HPDE6-E6E7 (cell line): ENCODE measurements around the gene ABAT.

Experiments
- DNase-seq: peaks from one replicate; pipeline ENCODE4 v3.0.0; 2011; ENCODE audit warnings: missing footprints; ENCODE audit errors: extremely low spot score

ABAT gene

DNA sequence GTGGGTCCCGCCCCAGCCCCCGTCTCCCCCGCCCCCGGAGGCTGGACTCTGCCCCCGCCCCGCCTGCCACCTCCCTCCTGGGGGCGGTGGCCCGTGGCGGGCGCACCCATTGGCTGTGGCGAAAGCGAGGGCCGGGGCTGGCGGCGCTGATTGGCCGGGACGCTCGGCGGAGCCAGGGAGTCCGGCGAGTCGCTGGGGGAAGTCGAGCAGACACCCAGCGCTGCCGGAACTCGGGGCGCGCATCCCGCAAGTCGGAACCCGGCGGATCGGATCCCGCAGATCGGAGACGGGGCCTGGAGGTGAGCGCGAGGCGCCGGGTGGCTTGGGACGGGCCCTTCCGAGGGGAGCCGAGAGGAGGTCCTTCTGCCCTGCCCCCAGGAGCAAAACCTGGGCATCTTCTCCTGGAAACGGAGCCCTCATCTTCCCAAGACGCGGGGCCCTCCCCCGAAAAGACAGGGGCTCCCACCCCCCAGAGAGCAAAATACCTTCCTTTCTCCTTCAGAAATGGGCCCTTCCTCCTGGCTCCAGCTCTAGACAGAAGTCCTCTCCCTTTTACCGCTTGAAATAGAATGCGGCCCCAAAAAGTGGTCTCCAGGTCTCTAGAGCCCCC lies at the start of gene ABAT:
Gene ABAT, plus strand, starts transcription at position 205 of the 610 bp plus-strand sequence. CDS start 61,123 bp downstream, outside the sequence.
- peak; percentile 96 for DNase-seq

DNA sequence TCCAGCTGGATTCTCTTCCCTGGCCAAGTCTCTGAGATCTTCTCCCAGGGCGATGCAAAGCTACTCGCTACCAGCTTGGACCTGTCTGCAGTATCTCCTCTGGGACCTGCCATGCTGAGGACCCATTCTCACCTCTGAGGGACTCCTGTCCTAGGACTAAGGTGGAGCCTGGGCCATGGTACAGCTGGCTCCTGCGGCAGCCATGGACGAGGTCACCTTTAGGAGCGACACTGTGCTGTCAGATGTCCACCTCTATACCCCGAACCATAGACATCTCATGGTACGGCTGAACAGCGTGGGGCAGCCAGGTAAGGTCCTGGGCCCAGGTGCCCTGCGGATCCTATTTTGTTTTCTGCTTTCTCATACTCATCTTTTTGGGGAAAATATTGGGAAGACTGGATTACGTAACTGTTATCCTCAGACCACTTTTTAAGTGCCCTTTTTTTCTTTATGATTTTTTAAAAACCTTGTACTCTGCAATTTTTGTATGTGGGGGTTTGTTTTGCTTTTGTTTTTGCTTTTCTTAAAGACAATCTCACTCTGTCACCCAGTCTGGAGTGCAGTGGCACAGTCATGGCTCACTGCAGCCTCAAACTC lies 48.8 kb upstream of the ABAT start:
- DNase-seq = no peak

- no peak for DNase-seq
Observed at GRCh38 chr16:8626946-8627345, 47.5 kb upstream of the ABAT start.

DNA sequence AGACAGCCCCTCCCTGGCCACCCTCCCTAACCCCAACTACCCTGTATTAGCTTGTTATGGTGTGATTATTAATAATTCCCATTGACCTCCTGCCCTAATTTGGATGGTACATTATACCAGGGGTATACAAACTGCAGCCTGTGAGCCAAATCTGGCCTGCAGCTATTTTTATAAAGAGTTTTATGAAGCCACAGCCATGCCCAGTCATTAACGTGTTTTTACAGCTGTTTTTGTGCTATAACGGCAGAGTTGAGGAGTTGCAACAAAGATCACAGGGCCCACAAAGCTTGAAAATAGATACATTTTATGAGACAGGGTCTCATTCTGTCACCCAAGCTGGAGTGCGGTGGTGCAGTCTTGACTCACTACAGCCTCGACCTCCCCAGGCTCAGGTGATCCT lies 47.0 kb upstream of the ABAT start:
- DNase-seq = no peak

DNA sequence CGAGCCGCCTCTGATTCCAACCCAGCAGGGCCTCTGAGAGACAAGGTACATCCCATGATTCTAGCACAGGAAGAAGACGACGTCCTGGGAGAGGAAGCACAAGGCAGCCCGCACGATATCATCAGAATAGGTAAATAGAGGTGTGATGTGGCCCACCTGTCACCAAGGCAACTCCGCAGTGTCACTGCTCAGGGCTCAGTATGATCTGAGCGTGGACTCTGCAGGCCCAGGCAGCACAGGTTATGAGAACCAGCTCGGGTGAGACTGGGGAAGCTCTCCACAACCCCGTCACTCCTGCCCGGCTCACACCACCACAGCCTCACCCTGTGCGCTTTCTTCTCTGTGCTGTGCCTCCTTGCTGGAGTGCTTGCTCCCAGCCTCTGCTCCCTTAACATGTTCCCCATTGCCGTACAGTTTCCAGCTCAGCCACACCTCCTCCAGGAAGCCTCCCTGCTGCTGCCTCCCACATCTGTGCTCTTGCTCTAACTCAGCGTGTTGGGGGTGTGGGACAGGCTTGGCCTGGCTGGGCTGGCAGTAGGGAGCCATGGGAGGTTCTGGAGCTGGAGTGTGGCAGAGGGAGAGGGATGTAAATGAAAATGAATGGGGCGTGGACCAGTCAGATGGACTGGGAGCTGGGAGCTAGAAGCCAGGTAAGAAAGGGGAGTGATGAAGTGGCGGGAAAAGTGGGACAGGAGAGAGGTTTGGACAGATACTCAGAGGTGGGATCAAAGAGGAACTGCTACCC lies 45.3 kb upstream of the ABAT start:
- DNase-seq = no peak

DNA sequence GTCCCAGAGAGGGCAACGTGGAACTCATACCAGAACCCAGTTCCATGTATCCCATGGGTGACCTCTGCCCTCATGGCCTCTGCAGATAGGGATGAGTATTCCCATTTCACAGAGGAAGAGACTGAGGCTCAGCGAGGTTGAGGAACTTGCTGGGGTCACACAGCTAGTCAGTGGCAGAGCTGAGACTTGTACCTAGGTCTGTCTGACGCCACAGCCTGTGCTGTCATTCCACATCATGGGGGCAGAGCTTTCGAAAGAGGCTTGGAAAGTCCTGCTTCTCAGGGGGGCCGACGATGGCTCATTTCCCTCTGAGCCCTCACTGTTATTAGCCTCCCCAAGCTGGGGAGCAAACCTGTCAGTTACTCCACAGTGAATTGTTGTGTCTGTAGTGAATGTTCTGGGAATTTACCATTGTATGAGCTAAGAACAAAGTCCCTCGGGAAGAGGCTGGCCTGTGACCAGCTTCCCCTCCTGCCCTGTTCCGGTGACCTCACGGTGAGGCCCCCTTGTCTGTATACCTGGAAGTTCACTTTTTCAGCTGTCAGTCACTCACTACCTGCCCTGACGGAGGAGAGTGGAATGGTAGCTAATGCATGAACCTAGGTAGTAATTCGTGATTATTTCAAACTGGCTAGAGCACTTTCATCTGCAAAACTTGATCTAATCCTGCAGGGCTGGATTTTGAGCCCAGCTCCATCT lies 44.0 kb upstream of the ABAT start:
- no peak for DNase-seq

- no peak for DNase-seq
Observed at GRCh38 chr16:8631373-8631772, 43.0 kb upstream of the ABAT start.

GRCh38 chr16:8631818-8632465 lies 42.5 kb upstream of the ABAT start:
- DNase-seq = no peak

- no peak for DNase-seq
Observed at GRCh38 chr16:8632675-8633182, 41.7 kb upstream of the ABAT start.

- DNase-seq = no peak
Observed at GRCh38 chr16:8634991-8635736, 39.3 kb upstream of the ABAT start.

DNA sequence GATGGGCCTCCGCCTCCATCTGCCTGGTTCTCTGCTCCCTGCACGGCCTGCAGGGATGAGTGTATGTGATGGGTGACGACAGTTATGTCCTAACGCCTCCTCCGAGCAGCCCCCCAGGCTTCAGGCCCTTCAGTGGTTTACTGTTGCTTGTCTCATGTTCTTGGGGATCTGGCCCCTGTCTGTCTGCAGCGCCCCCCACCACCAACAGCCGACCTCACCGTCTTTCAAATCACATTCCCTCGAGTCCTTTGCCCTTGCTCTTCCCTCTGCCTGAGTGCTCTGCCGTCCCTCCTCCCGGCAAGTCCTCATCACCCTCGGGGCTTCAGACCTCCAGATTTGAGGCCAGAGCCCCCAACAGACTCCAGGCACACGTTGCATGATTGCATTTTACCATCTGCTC lies 34.7 kb upstream of the ABAT start:
- DNase-seq = no peak

- no peak for DNase-seq
Observed at GRCh38 chr16:8641671-8642070, 32.7 kb upstream of the ABAT start.

GRCh38 chr16:8642146-8642545 lies 32.3 kb upstream of the ABAT start:
- DNase-seq = no peak

DNA sequence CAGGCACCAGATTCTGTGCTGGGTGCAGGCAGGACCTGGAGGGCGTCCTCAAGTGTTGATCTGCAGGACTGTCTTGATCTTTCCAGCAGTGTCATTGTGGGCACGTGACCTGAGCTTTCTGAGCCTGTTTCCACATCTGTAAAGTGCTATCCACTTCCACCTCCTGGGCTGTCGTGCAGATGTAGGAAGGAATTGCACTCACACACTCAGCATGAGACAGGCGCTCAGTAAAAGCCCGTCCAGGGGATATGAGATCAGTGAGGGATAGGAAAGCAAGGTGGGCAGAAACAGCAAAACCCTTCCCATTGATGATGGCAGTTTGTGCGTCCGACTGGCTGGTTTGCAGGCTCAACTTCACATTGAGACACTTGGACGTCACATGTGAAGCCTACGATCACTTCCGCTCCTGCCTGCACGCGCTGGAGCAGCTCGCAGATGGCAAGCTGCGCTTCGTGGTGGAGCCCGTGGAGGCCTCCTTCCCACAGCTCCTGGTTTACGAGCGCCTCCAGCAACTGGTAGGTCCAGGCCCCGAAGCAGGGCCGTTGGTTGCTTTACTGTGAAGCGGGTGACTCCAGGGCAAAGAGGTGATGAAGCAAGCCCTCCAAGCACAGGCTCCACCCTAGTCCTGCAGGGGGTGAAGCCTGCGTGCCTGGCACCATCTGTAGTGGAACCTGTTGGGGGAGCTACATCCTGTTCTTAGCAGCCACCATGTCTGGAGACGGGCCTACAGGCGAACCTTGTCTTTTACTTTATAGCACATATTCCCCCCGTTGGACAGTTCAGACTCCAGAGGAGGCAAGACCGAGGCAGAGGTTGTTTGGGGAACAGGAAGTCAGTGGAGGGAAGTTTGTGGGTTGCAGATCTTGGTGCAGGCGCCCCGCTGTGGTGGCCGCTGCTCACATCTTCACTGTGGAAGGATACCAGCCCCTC lies 29.9 kb upstream of the ABAT start:
- DNase-seq = no peak

DNA sequence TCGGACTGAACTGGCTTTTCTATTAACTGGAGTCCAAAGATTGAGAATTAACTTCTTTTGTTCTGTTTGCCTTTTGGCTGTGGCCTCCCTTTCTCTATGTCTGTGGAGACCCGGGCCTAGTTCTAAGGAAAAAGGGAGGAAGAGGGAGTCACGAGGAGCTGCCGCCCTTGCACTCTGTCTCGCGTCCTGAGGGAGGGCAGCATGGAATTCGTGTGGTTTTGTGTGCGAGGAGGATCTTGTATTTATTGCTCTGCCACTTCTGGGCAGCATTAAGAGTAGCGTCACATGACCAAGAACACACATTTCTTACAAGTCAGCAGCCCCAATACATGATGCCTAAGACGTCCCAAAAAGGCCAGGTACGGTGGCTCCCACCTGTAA lies 29.3 kb upstream of the ABAT start:
- no peak for DNase-seq

DNA sequence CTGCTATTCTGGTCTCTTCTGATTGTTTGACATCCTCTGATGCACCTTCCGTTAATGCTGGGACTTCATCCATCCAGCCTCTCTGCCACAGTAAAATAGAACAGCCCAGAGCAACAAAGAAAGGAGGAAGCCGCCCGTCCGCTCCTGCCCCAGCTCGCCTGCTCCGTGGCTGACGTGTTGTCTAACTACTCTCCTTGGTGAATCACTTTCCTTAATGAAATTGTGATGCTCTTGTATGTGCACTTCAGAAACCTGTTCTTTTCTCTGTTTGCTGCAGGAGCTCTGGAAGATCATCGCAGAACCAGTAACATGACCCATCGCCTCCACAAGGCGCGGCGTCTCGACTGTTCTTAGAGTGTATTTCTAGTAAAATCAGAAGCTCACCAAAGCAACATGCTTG lies 28.6 kb upstream of the ABAT start:
- DNase-seq = peak; percentile 77

DNA sequence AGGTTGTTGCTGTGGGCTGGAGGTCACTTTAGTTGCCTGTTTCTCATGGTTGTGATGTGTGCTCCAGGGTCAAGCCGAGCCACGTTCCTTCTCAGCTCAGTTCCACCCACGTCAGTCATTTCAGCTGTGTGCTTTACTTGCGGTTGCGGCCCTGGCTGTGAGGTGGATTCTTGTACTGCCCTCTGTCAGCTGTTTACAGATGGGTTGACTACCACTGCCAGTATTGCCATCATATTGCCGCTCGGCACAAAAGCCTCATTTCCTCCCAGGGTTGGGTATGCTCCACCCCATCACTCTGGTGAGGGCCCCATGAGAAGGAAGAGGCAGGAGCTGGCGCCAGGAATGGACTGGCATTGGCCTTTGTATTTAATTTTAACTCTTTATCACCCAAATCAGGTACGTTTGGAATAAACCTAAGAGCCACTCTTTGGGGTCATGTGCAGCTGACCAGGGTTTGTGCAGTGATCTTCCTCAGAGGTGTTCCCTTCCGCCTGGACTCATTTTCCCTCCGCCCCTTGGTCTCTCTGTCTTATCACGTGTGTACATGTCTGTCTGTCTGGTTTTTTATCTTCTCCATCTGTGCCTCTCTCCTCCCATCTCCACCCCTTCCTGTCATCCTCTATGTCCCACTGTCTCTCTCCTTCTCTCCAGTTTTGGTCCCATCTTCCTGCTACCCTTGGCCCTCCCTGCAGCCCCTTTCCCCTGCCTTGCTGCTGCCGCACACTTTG lies 27.9 kb upstream of the ABAT start:
- DNase-seq = no peak

DNA sequence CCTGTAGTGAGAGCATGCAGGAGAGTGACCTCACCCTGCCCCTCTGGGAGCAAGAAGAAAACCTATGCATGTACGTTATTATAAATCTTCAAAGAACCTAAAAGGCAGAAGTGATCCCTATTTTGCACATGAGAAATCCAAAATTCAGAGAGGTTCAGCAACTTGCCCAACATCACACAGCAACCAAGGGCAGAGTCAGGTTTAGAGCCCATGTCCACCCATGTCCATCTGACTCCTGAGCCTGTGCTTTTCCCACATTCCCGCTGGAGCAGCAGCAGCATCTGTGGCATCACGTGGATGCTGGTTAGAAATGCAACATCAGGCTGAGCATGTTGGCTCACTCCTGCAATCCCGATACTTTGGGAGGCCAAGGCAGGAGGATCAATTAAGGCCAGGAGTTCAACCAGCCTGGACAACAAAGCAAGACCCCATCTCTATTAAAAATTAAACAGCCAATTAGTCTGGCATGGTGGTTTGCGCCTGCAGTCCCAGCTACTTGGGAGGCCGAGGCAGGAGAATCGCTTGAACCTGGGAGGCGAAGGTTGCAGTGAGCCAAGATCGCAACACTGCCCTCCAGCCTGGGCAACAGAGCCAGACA lies 26.6 kb upstream of the ABAT start:
- DNase-seq = no peak

- no peak for DNase-seq
Observed at GRCh38 chr16:8648877-8649276, 25.5 kb upstream of the ABAT start.
